Thymus (tissue), 11 donors: ENCODE measurements around the gene ZBTB47. TPM values are rescaled to one million over a fixed set of nuclear protein-coding genes. Genes with fewer than 3 reads are reported as not detected.

ENCODE experiments used
- DNase-seq, 9 donors: peaks; one replicate each; pipeline ENCODE4 v3.0.0-alpha.2; 2013; ENCODE audit warnings: low spot score in 9 of 9, low read depth in 6 of 9, missing footprints in 1 of 9
- H3K27ac ChIP-seq, 2 donors: one replicate each; pipeline ENCODE4 v1.5.1; 2013; ENCODE audit warnings: control low read depth in 1 of 2, low read depth in 1 of 2, low read length in 1 of 2, mild to moderate bottlenecking in 1 of 2, moderate library complexity in 1 of 2
- H3K27me3 ChIP-seq, 2 donors: one replicate each; pipeline ENCODE4 v1.5.1; 2013; ENCODE audit warnings: low read length in 1 of 2; ENCODE audit not compliant: control insufficient read depth in 2 of 2, insufficient read depth in 1 of 2
- H3K36me3 ChIP-seq, 2 donors: one replicate each; pipeline ENCODE4 v1.5.1; 2013; ENCODE audit warnings: low read length in 1 of 2, mild to moderate bottlenecking in 1 of 2, moderate library complexity in 1 of 2; ENCODE audit not compliant: control insufficient read depth in 2 of 2, insufficient read depth in 2 of 2
- H3K4me1 ChIP-seq, 2 donors: one replicate each; pipeline ENCODE4 v1.5.1; 2013; ENCODE audit warnings: low read length in 2 of 2; ENCODE audit not compliant: control insufficient read depth in 2 of 2, insufficient read depth in 2 of 2
- H3K4me3 ChIP-seq, 2 donors: one replicate each; pipeline ENCODE4 v1.5.1; 2013; ENCODE audit warnings: low read length in 2 of 2, control low read depth in 1 of 2, mild to moderate bottlenecking in 1 of 2
- H3K9me3 ChIP-seq, 2 donors: one replicate each; pipeline ENCODE4 v1.5.1; 2013; ENCODE audit warnings: low read length in 1 of 2, mild to moderate bottlenecking in 1 of 2; ENCODE audit not compliant: control insufficient read depth in 2 of 2, insufficient read depth in 1 of 2
- WGBS: extraction: QIAGEN DNeasy Blood & Tissue Kit; methylation state at CpG from one replicate; pipeline ENCODE4 v1.1.7; 2013; 5-methylcytosine and 5-hydroxymethylcytosine counted together
- polyA plus RNA-seq: library from polyadenylated mRNA; stranded (reverse); fragments of 200-250 nt; gene quantifications from one replicate; pipeline ENCODE4 v1.2.3, GENCODE V29; 2013
- total RNA-seq: library from RNA; stranded (reverse); fragments of 120-200 nt; gene quantifications from one replicate; pipeline ENCODE4 v1.2.4, GENCODE V29; 2013
- donor health status: healthy.

ZBTB47 gene
- total and polyA plus RNA-seq, 2 donors, result 2.5 to 5.1 TPM

DNA sequence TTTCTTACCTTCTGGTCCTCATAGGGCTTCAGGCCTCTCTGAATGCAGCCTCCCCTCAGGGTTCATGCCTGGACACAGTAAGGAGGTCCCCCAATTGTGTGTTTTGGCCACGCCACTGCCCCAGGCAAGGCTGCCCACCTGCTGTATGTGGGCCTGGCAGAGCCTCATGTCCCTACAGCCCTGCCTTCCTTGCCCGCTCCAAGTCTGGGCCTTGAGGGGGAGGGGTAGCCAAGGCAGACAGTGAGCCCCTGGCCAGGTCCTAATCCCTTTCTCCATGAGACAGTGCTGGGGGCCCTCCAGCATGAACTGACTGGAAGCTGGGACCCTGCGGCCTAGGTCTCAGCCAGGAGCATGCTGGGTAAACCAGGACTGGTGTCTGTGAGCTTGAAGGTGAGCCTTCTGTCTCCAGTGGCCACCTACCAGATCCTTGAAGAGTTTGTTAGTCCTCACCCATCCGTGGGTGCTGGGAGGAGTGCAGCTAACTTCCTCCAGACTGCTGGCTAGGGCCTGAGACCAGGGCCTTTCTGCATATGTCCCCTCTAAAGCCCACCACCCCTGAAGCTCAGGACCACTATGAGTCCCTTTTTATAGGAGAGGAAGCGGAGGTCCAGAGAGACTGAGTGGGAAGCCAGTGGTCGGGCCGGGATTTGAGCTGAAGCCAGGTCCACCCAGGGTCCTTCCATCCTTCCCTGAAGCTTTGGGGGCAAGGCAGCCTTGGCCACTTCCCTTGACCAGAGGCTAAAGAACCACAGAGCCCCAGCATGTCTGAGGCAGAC is 8.7 kb downstream of the ZBTB47 start:
- no peak for DNase-seq
- no peak overlapping the region for H3K27ac ChIP-seq
- no peaks in the 10 kb centered on the region for H3K4me1 ChIP-seq
- no peaks in the 10 kb centered on the region for H3K9me3 ChIP-seq
- WGBS, result 98% methylated on average over 7 of the region's 7 CpGs
- H3K36me3 ChIP-seq, result no peaks in the 10 kb centered on the region
- H3K4me3 ChIP-seq, result no peak overlapping the region
- H3K27me3 ChIP-seq, result no peaks in the 10 kb centered on the region

- Histone ChIP-seq H3K9me3 (no peaks in the 10 kb centered on the region), H3K4me1 (no peaks in the 10 kb centered on the region), H3K4me3 (no peak overlapping the region), H3K27me3 (no peaks in the 10 kb centered on the region), H3K36me3 (no peaks in the 10 kb centered on the region), H3K27ac (no peak overlapping the region)
- 95% methylated on average over 12 of the region's 12 CpGs for WGBS
- DNase-seq, result no peak
Observed at GRCh38 chr3:42662813-42663535, 9.5 kb downstream of the ZBTB47 start.

DNA sequence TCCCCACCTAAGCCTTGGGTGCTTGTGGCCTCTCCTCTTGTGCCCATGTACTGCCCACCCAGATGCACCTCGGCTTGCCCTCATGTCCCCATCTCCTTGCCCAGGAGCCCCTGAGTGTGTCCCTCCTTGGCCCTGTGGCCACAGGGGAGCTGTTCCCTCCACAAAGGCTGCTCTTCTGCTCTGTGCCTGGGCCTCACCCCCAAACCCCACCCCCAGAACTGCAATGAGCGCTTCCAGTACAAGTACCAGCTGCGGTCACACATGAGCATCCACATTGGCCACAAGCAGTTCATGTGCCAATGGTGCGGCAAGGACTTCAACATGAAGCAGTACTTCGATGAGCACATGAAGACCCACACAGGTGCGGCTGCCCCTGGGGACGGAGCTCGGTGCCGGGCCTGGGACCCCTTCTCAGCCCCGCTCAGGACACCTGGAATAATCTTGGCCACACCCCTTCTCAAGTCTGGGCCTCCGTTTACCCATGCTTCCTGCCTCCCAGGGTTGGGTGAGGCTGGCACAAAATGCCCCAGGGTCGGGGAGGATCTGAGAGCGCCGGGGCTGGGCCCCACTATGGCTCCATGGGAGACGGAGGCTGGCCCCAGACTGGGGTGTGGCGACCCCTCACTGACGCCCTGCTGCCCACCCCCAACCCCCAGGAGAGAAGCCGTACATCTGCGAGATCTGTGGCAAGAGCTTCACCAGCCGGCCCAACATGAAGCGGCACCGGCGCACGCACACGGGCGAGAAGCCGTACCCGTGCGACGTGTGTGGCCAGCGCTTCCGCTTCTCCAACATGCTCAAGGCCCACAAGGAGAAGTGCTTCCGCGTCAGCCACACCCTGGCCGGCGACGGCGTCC is 10.3 kb downstream of the ZBTB47 start:
- H3K4me1 ChIP-seq, result no peaks in the 10 kb centered on the region
- H3K9me3 ChIP-seq, result no peaks in the 10 kb centered on the region
- H3K36me3 ChIP-seq, result no peaks in the 10 kb centered on the region
- no peak overlapping the region for H3K27ac ChIP-seq
- H3K4me3 ChIP-seq, result no peak overlapping the region
- 93% methylated on average over 38 of the region's 38 CpGs for whole genome bisulfite sequencing
- no peak for DNase-seq
- H3K27me3 ChIP-seq, result no peaks in the 10 kb centered on the region

- H3K4me1 ChIP-seq, result no peaks in the 10 kb centered on the region
- no peaks in the 10 kb centered on the region for H3K36me3 ChIP-seq
- no peak for DNase-seq
- no peak overlapping the region for H3K27ac ChIP-seq
- H3K27me3 ChIP-seq, result no peaks in the 10 kb centered on the region
- no peak overlapping the region for H3K4me3 ChIP-seq
- 98% methylated on average over 19 of the region's 19 CpGs for WGBS
- H3K9me3 ChIP-seq, result no peaks in the 10 kb centered on the region
Observed at GRCh38 chr3:42664438-42664803, 10.9 kb downstream of the ZBTB47 start.

GRCh38 chr3:42665050-42665878 is 11.8 kb downstream of the ZBTB47 start:
- Histone ChIP-seq H3K36me3 (no peaks in the 10 kb centered on the region), H3K27ac (no peak overlapping the region), H3K4me3 (no peak overlapping the region), H3K9me3 (no peaks in the 10 kb centered on the region), H3K4me1 (no peaks in the 10 kb centered on the region), H3K27me3 (no peaks in the 10 kb centered on the region)
- WGBS, result 91% methylated on average over 15 of the region's 15 CpGs
- DNase-seq, result no peak

DNA sequence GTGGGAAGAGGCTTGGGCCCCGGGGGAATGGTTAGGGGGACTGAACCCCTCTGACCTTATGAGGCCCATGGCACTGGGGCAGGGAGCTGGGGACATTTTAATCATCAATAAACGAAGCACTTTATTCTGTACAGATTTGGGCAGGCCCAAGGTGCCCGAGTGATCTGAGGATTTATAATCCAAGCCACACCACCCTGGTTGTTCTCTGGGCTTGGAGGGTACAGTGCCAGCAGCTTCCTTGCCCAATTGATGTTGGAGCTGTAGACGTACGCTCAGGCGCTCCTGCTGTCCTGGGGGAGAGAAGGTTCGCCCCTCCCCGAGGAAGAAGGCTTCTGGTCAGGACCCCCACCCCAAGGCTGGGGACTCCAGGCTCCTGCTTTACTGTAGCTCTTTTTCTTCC is 12.5 kb downstream of the ZBTB47 start:
- Histone ChIP-seq H3K4me3 (no peak overlapping the region), H3K27ac (no peak overlapping the region), H3K9me3 (no peaks in the 10 kb centered on the region), H3K36me3 (no peaks in the 10 kb centered on the region), H3K27me3 (no peaks in the 10 kb centered on the region), H3K4me1 (no peaks in the 10 kb centered on the region)
- 96% methylated on average over 8 of the region's 8 CpGs for WGBS
- DNase-seq, result no peak

GRCh38 chr3:42666577-42666998 is 13.1 kb downstream of the ZBTB47 start:
- DNase-seq, result no peak

DNA sequence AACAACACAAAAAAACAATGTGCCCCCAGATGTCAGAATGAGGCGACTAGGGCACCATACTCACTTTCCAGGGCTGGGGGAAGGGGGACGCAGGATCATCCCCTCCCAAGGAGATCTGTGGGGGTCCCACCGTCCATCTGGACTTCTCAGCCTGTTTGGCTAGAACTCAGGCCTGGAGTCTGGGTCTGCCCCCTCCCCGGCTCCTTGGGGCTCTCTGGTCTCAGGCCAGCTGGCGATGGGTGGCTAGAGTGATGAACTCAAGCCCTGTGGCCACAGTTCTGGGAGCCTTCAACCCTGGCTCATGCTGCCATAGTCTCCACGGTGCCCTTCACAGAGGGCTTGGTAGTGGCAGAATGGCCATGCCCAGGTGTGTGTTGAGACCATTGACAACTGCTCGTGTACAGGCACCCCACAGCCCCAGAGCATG is 13.6 kb downstream of the ZBTB47 start:
- Histone ChIP-seq H3K27me3 (no peaks in the 10 kb centered on the region), H3K9me3 (no peaks in the 10 kb centered on the region), H3K4me1 (no peaks in the 10 kb centered on the region), H3K27ac (no peak overlapping the region), H3K4me3 (no peak overlapping the region), H3K36me3 (no peaks in the 10 kb centered on the region)
- no peak for DNase-seq
- 93% methylated on average over 7 of the region's 7 CpGs for WGBS

More at GRCh38 chr3:42666577-42666998, 13.1 kb downstream of the ZBTB47 start:
- no peak overlapping the region for H3K4me3 ChIP-seq
- H3K36me3 ChIP-seq, result no peaks in the 10 kb centered on the region
- H3K27ac ChIP-seq, result no peak overlapping the region
- WGBS, result 94% methylated on average over 4 of the region's 4 CpGs
- H3K9me3 ChIP-seq, result no peaks in the 10 kb centered on the region
- H3K27me3 ChIP-seq, result no peaks in the 10 kb centered on the region
- H3K4me1 ChIP-seq, result no peaks in the 10 kb centered on the region
